ENCODE data around the gene NXN. TPM values are rescaled to one million over a fixed set of nuclear protein-coding genes. Genes with fewer than 3 reads are reported as not detected.

The NXN gene
- total and polyA plus RNA-seq, 3 donors from 2014 or later, result 22.9 to 26.0 (median 23.0) TPM

GRCh38 chr17:797236-797840 is 182.2 kb downstream of the NXN start:
- H3K27ac ChIP-seq, result no peak overlapping the region
- no peak for DNase-seq

GRCh38 chr17:796609-797008 is 183.0 kb downstream of the NXN start:
- H3K4me3 ChIP-seq, result no peak overlapping the region
- no peaks in the 10 kb centered on the region for H3K27me3 ChIP-seq
- H3K4me1 ChIP-seq, result peaks cover 3% of the 10 kb centered on the region
- intact Hi-C loops (cut with DNase I; ENCODE audit: low total_unique reads), result loop anchor here (5.0 kb wide), 1 partner anchor 186 kb away; no protein-coding TSS in a partner anchor
- no peak for TF ChIP-seq POLR2A (IDR thresholded peaks at IDR 0.05)
- no peak for TF ChIP-seq CTCF (IDR thresholded peaks at IDR 0.05)
- 87 to 90% methylated on average over 6 to 15 of the region's 15 CpGs for WGBS, 2 donors
- no peak for DNase-seq
- H3K9me3 ChIP-seq, result no peaks in the 10 kb centered on the region
- no peaks in the 10 kb centered on the region for H3K36me3 ChIP-seq (ENCODE audit: low read depth, missing control alignments)
- H3K27ac ChIP-seq, result no peak overlapping the region

More at GRCh38 chr17:797236-797840, 182.2 kb downstream of the NXN start:
- no peaks in the 10 kb centered on the region for H3K36me3 ChIP-seq (ENCODE audit: low read depth, missing control alignments)
- intact Hi-C loops (cut with DNase I; ENCODE audit: low total_unique reads), result loop anchor here (5.0 kb wide), 1 partner anchor 185 kb away; no protein-coding TSS in a partner anchor
- no peaks in the 10 kb centered on the region for H3K27me3 ChIP-seq
- no peaks in the 10 kb centered on the region for H3K9me3 ChIP-seq
- TF ChIP-seq POLR2A (IDR thresholded peaks at IDR 0.05), result no peak
- no peak for TF ChIP-seq CTCF (IDR thresholded peaks at IDR 0.05)
- 78 to 89% methylated on average over 22 of the region's 22 CpGs for WGBS, 2 donors
- no peak overlapping the region for H3K4me3 ChIP-seq
- peaks cover 3% of the 10 kb centered on the region for H3K4me1 ChIP-seq

GRCh38 chr17:795721-796120 is 183.9 kb downstream of the NXN start:
- WGBS, 2 donors, result 76 to 83% methylated on average over 8 to 9 of the region's 9 CpGs
- intact Hi-C loops (cut with DNase I; ENCODE audit: low total_unique reads), result loop anchor here (5.0 kb wide), 1 partner anchor 187 kb away; no protein-coding TSS in a partner anchor
- DNase-seq, result no peak
- H3K36me3 ChIP-seq (ENCODE audit: low read depth, missing control alignments), result no peaks in the 10 kb centered on the region
- no peak overlapping the region for H3K4me3 ChIP-seq
- peaks cover 3% of the 10 kb centered on the region for H3K4me1 ChIP-seq
- H3K27me3 ChIP-seq, result no peaks in the 10 kb centered on the region
- H3K9me3 ChIP-seq, result no peaks in the 10 kb centered on the region
- H3K27ac ChIP-seq, result no peak overlapping the region
- TF ChIP-seq CTCF (IDR thresholded peaks at IDR 0.05) (no peak), POLR2A (IDR thresholded peaks at IDR 0.05) (no peak)

- TF ChIP-seq CTCF (IDR thresholded peaks at IDR 0.05) (no peak), POLR2A (IDR thresholded peaks at IDR 0.05) (no peak)
- H3K36me3 ChIP-seq (ENCODE audit: low read depth, missing control alignments), result no peaks in the 10 kb centered on the region
- H3K27ac ChIP-seq, result peak overlapping the region in 1 of 2 donors; percentile 32
- no peak for DNase-seq
- intact Hi-C loops (cut with DNase I; ENCODE audit: low total_unique reads), result loop anchor here (5.0 kb wide), 1 partner anchor 187 kb away; no protein-coding TSS in a partner anchor
- no peak overlapping the region for H3K4me3 ChIP-seq
- no peaks in the 10 kb centered on the region for H3K27me3 ChIP-seq
- peaks cover 3% of the 10 kb centered on the region for H3K4me1 ChIP-seq
- H3K9me3 ChIP-seq, result no peaks in the 10 kb centered on the region
- 62 to 67% methylated on average over 11 to 14 of the region's 14 CpGs for WGBS, 2 donors
Measured at GRCh38 chr17:795276-795675, 184.3 kb downstream of the NXN start.

GRCh38 chr17:794876-795275 is 184.7 kb downstream of the NXN start:
- DNase-seq, result peak; percentile 89
- Histone ChIP-seq H3K27ac (peak overlapping the region in 1 of 2 donors; percentile 32), H3K36me3 (ENCODE audit: low read depth, missing control alignments) (no peaks in the 10 kb centered on the region), H3K9me3 (no peaks in the 10 kb centered on the region), H3K4me1 (peaks cover 3% of the 10 kb centered on the region), H3K27me3 (no peaks in the 10 kb centered on the region), H3K4me3 (no peak overlapping the region)
- intact Hi-C loops (cut with DNase I; ENCODE audit: low total_unique reads), result loop anchor here (5.0 kb wide), 1 partner anchor 187 kb away; no protein-coding TSS in a partner anchor
- TF ChIP-seq POLR2A (IDR thresholded peaks at IDR 0.05) (no peak), CTCF (IDR thresholded peaks at IDR 0.05) (peak; percentile 63 to 84 (median 82))
- WGBS, 2 donors, result 25 to 35% methylated on average over 18 of the region's 18 CpGs
